Measurements from ENCODE around the gene STK17A. TPM values are rescaled to one million over a fixed set of nuclear protein-coding genes. Genes with fewer than 3 reads are reported as not detected.

Gene STK17A
- total and polyA plus RNA-seq, 2 donors from 2014 or later: 12.8 to 15.5 TPM

- H3K27ac ChIP-seq (ENCODE audit: low read depth in 2 of 2, low read length in 2 of 2): no peak overlapping the region
- peaks cover 0 to 7% (median 0%) of the 10 kb centered on the region in 3 donors for H3K4me1 ChIP-seq (ENCODE audit: control insufficient read depth in 2 of 3, insufficient read depth in 2 of 3, low read depth in 1 of 3, low read length in 3 of 3)
- H3K36me3 ChIP-seq (ENCODE audit: control insufficient read depth in 2 of 3, insufficient read depth in 3 of 3, low read length in 3 of 3): no peaks in the 10 kb centered on the region
- H3K9ac ChIP-seq (ENCODE audit: low read length in 3 of 3): no peak overlapping the region
- FAIRE-seq (no peak), DNase-seq (no peak)
- intact Hi-C loops (cut with DNase I): no loop called here
- no peak overlapping the region for H3K4me3 ChIP-seq (ENCODE audit: low read length in 3 of 3)
- no peak for TF ChIP-seq CTCF (IDR thresholded peaks at IDR 0.05; ENCODE audit: borderline replicate concordance, extremely low read depth, insufficient read depth)
- peaks cover 0 to 4% (median 0%) of the 10 kb centered on the region in 3 donors for H3K9me3 ChIP-seq (ENCODE audit: control insufficient read depth in 2 of 3, insufficient read depth in 1 of 3, low read length in 3 of 3)
- no peaks in the 10 kb centered on the region for H3K27me3 ChIP-seq (ENCODE audit: control insufficient read depth, insufficient read depth, low read length)
Observed at GRCh38 chr7:43664681-43665080, 81.8 kb downstream of the STK17A start.

GRCh38 chr7:43666938-43667337 lies 84.0 kb downstream of the STK17A start:
- no peak overlapping the region for H3K4me3 ChIP-seq (ENCODE audit: low read length in 3 of 3)
- no peaks in the 10 kb centered on the region for H3K4me1 ChIP-seq (ENCODE audit: control insufficient read depth in 2 of 3, insufficient read depth in 2 of 3, low read depth in 1 of 3, low read length in 3 of 3)
- no peak for FAIRE-seq
- no peak for DNase-seq
- H3K27ac ChIP-seq (ENCODE audit: low read depth in 2 of 2, low read length in 2 of 2): no peak overlapping the region
- peaks cover 0 to 4% (median 0%) of the 10 kb centered on the region in 3 donors for H3K9me3 ChIP-seq (ENCODE audit: control insufficient read depth in 2 of 3, insufficient read depth in 1 of 3, low read length in 3 of 3)
- no peak overlapping the region for H3K9ac ChIP-seq (ENCODE audit: low read length in 3 of 3)
- H3K36me3 ChIP-seq (ENCODE audit: control insufficient read depth in 2 of 3, insufficient read depth in 3 of 3, low read length in 3 of 3): no peaks in the 10 kb centered on the region
- no peaks in the 10 kb centered on the region for H3K27me3 ChIP-seq (ENCODE audit: control insufficient read depth, insufficient read depth, low read length)
- TF ChIP-seq CTCF (IDR thresholded peaks at IDR 0.05; ENCODE audit: borderline replicate concordance, extremely low read depth, insufficient read depth): no peak
- intact Hi-C loops (cut with DNase I): no loop called here

- TF ChIP-seq CTCF (IDR thresholded peaks at IDR 0.05; ENCODE audit: borderline replicate concordance, extremely low read depth, insufficient read depth): no peak
- H3K27ac ChIP-seq (ENCODE audit: low read depth in 2 of 2, low read length in 2 of 2): no peak overlapping the region
- H3K9me3 ChIP-seq (ENCODE audit: control insufficient read depth in 2 of 3, insufficient read depth in 1 of 3, low read length in 3 of 3): peaks cover 0 to 7% (median 0%) of the 10 kb centered on the region in 3 donors
- no peaks in the 10 kb centered on the region for H3K4me1 ChIP-seq (ENCODE audit: control insufficient read depth in 2 of 3, insufficient read depth in 2 of 3, low read depth in 1 of 3, low read length in 3 of 3)
- DNase-seq: no peak
- no peaks in the 10 kb centered on the region for H3K27me3 ChIP-seq (ENCODE audit: control insufficient read depth, insufficient read depth, low read length)
- no peaks in the 10 kb centered on the region for H3K36me3 ChIP-seq (ENCODE audit: control insufficient read depth in 2 of 3, insufficient read depth in 3 of 3, low read length in 3 of 3)
- no peak overlapping the region for H3K9ac ChIP-seq (ENCODE audit: low read length in 3 of 3)
- intact Hi-C loops (cut with DNase I): no loop called here
- no peak for FAIRE-seq
- no peak overlapping the region for H3K4me3 ChIP-seq (ENCODE audit: low read length in 3 of 3)
Observed at GRCh38 chr7:43668035-43668434, 85.1 kb downstream of the STK17A start.
